GM06990 (cell line): ENCODE data around the gene ADGRG2.

Source experiments
- DNase-seq: peaks from one replicate; pipeline ENCODE4 v3.0.0-alpha.2; 2011; ENCODE audit not compliant: insufficient read length; ENCODE audit errors: extremely low read depth
- H3K27me3 ChIP-seq: replicated peaks from 2 replicates; pipeline ENCODE4 v1.6.0; 2011; ENCODE audit warnings: low read length; ENCODE audit not compliant: control insufficient read depth, insufficient read depth
- H3K36me3 ChIP-seq: 2 replicates; pipeline ENCODE4 v1.5.1; 2011; ENCODE audit warnings: low read length; ENCODE audit not compliant: control insufficient read depth, insufficient read depth
- H3K4me3 ChIP-seq: replicated peaks from 2 replicates; pipeline ENCODE4 v1.5.1; 2011; ENCODE audit warnings: low read depth, mild to moderate bottlenecking, control low read depth, low read length
- TF ChIP-seq, protein P1 (sequence below): IDR thresholded peaks from 2 replicates; pipeline ENCODE4 v1.5.1; 2011; ENCODE audit warnings: low read length, control low read depth, mild to moderate bottlenecking, inconsistent platforms; ENCODE audit not compliant: insufficient read depth, poor library complexity, severe bottlenecking

ADGRG2 gene

DNA sequence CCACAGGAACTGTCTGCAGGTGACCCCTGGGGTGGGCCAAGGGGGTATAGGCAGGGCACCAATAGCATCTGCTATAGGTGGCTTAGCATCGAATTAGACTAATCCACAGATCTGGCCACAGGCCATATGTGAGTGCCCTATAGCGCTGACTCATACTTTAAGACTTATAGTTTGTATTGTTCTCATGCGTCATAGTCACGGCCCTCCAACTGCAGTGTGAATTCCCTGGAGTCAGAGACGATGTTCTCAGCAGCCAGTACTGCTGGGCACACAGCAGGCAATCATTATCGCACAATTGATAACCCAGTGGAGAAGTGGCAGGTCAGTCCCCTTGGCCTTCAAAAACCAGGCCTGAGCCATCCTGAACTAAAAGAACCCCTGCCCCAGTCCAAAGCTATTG lies 58.1 kb downstream of the ADGRG2 start:
- TF ChIP-seq, protein P1, sequence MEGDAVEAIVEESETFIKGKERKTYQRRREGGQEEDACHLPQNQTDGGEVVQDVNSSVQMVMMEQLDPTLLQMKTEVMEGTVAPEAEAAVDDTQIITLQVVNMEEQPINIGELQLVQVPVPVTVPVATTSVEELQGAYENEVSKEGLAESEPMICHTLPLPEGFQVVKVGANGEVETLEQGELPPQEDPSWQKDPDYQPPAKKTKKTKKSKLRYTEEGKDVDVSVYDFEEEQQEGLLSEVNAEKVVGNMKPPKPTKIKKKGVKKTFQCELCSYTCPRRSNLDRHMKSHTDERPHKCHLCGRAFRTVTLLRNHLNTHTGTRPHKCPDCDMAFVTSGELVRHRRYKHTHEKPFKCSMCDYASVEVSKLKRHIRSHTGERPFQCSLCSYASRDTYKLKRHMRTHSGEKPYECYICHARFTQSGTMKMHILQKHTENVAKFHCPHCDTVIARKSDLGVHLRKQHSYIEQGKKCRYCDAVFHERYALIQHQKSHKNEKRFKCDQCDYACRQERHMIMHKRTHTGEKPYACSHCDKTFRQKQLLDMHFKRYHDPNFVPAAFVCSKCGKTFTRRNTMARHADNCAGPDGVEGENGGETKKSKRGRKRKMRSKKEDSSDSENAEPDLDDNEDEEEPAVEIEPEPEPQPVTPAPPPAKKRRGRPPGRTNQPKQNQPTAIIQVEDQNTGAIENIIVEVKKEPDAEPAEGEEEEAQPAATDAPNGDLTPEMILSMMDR: no peak
- DNase-seq: no peak
- Histone ChIP-seq H3K4me3 (no peak overlapping the region), H3K27me3 (no peaks in the 10 kb centered on the region), H3K36me3 (no peaks in the 10 kb centered on the region)

- H3K27me3 ChIP-seq: no peaks in the 10 kb centered on the region
- H3K36me3 ChIP-seq: no peaks in the 10 kb centered on the region
- no peak for DNase-seq
- TF ChIP-seq, protein P1: no peak
- H3K4me3 ChIP-seq: no peak overlapping the region
Measured at GRCh38 chrX:19063030-19063429, 59.2 kb downstream of the ADGRG2 start.

- TF ChIP-seq, protein P1: no peak
- DNase-seq: no peak
Measured at GRCh38 chrX:19059067-19059466, 63.2 kb downstream of the ADGRG2 start.

GRCh38 chrX:19057856-19058255 lies 64.4 kb downstream of the ADGRG2 start:
- DNase-seq: no peak
- TF ChIP-seq, protein P1: no peak
- H3K27me3 ChIP-seq: no peaks in the 10 kb centered on the region
- H3K36me3 ChIP-seq: no peaks in the 10 kb centered on the region
- no peak overlapping the region for H3K4me3 ChIP-seq

More at GRCh38 chrX:19059067-19059466, 63.2 kb downstream of the ADGRG2 start:
- no peaks in the 10 kb centered on the region for H3K36me3 ChIP-seq
- H3K27me3 ChIP-seq: no peaks in the 10 kb centered on the region
- H3K4me3 ChIP-seq: no peak overlapping the region

DNA sequence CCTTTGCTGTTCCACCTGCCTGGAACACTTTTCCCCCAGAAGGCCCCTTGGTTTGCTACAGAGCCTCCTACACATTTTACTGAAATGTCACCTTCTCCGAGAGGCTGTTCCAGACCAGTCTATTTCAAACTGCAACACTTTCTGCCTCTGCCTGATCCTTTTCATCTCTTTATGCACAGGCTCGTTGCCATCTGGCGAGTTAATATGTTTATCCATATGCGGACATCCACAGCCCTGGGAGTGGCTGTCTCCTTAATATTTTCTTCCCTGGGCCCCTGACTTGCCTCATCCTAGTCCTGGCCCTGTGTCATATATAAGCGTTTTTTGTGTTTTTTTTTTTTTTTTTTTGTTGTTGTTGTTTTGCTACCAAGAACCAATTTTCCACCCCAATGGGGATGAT lies 73.2 kb downstream of the ADGRG2 start:
- DNase-seq: no peak
- Histone ChIP-seq H3K4me3 (no peak overlapping the region), H3K36me3 (no peaks in the 10 kb centered on the region), H3K27me3 (no peaks in the 10 kb centered on the region)
- TF ChIP-seq, protein P1: no peak
